Measurements from ENCODE around the gene AIFM2.
A peak's percentile ranks its signal among the peaks of the same experiment; 100 is the strongest.

The AIFM2 gene

DNA sequence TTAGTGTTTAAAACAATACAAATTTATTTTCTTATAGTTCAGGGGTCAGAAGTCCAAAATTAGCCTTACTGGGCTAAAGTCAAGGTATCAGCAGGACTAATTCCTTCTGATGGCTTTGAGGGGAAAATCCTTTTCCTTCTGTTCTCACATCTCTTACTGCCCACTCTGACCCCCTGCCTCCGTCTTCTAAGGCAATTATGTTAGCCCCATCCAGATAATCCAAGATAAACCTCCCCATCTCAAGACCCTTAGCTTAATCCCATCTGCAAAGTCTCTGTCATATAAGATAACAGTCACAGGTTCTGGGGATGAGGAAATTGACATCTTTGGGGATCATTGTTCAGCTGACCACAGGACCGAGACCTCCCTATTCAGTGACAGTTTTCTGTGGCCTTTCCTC, 57.7 kb downstream of the AIFM2 start:
- H3K27me3 ChIP-seq (ENCODE audit: control insufficient read depth in 1 of 2, insufficient read depth in 1 of 2, low read length in 2 of 2): no peaks in the 10 kb centered on the region
- no peak overlapping the region for H3K27ac ChIP-seq (ENCODE audit: low read length, poor library complexity, severe bottlenecking)
- no peak overlapping the region for H3K4ac ChIP-seq (ENCODE audit: low read depth in 1 of 2, low read length in 2 of 2)
- H3K9ac ChIP-seq (ENCODE audit: low read length): no peak overlapping the region
- no peak overlapping the region for H2BK12ac ChIP-seq (ENCODE audit: low read length in 2 of 2)
- H3K79me1 ChIP-seq (replicated peaks; ENCODE audit: low read length, poor library complexity, severe bottlenecking): peaks cover 13% of the 10 kb centered on the region
- no peak overlapping the region for H4K8ac ChIP-seq (ENCODE audit: low read length)
- H2AK5ac ChIP-seq (ENCODE audit: low read length, severe bottlenecking): no peak overlapping the region
- peaks cover 8% of the 10 kb centered on the region for H3K4me1 ChIP-seq (ENCODE audit: control insufficient read depth, insufficient read depth, low read depth, low read length)
- WGBS: 100% methylated on average over 2 of the region's 2 CpGs
- no peak overlapping the region for H4K91ac ChIP-seq (ENCODE audit: low read length)
- H3K4me3 ChIP-seq (ENCODE audit: insufficient read depth in 1 of 2, low read depth in 1 of 2, low read length in 2 of 2): no peak overlapping the region
- H3K14ac ChIP-seq (ENCODE audit: low read length in 2 of 2): no peak overlapping the region
- DNase-seq: no peak
- no peak overlapping the region for H2BK15ac ChIP-seq (ENCODE audit: low read depth, poor library complexity, severe bottlenecking)
- H2BK5ac ChIP-seq (ENCODE audit: low read depth, low read length, poor library complexity, severe bottlenecking): no peak overlapping the region
- no peak overlapping the region for H3K4me2 ChIP-seq (ENCODE audit: low read length, poor library complexity, severe bottlenecking)
- peaks cover 0 to 16% of the 10 kb centered on the region in 2 experiments for H3K36me3 ChIP-seq (ENCODE audit: control insufficient read depth in 1 of 2, insufficient read depth in 2 of 2, low read depth in 1 of 2, low read length in 2 of 2)
- no peak overlapping the region for H2AFZ ChIP-seq (ENCODE audit: low read depth, low read length)
- no peak overlapping the region for H2BK120ac ChIP-seq (ENCODE audit: low read depth, low read length)
- H3K23ac ChIP-seq (ENCODE audit: low read length in 2 of 2): no peak overlapping the region
- H3K18ac ChIP-seq (ENCODE audit: low read depth in 1 of 2, low read length in 2 of 2): no peak overlapping the region
- H3K9me3 ChIP-seq (ENCODE audit: control insufficient read depth, low read length): no peaks in the 10 kb centered on the region

DNA sequence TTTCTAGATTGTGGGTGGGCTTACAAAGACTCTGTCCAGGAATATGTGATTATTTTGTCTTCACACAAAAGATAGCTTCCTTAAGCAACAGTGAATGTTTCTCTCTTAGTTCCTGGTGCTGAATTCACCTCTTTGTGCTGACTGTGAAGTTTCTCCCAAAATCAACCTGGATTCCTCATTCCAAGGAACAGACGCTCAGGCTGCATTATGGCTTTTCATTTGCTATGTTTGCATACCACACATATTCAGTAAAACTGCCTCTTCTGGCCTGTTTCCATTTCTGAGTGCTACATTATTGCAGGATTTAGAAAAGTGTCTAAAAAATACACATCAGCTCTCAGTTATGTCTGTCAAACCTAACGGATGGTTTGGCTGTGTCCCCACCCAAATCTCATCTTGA, 58.5 kb downstream of the AIFM2 start:
- H2AFZ ChIP-seq (ENCODE audit: low read depth, low read length): no peak overlapping the region
- no peak overlapping the region for H4K91ac ChIP-seq (ENCODE audit: low read length)
- no peak overlapping the region for H3K4me2 ChIP-seq (ENCODE audit: low read length, poor library complexity, severe bottlenecking)
- no peak overlapping the region for H2BK5ac ChIP-seq (ENCODE audit: low read depth, low read length, poor library complexity, severe bottlenecking)
- DNase-seq: no peak
- H3K79me1 ChIP-seq (replicated peaks; ENCODE audit: low read length, poor library complexity, severe bottlenecking): peaks cover 15% of the 10 kb centered on the region
- H2AK5ac ChIP-seq (ENCODE audit: low read length, severe bottlenecking): no peak overlapping the region
- no peak overlapping the region for H3K23ac ChIP-seq (ENCODE audit: low read length in 2 of 2)
- H4K8ac ChIP-seq (ENCODE audit: low read length): no peak overlapping the region
- H3K14ac ChIP-seq (ENCODE audit: low read length in 2 of 2): no peak overlapping the region
- H3K9me3 ChIP-seq (ENCODE audit: control insufficient read depth, low read length): no peaks in the 10 kb centered on the region
- no peak overlapping the region for H3K4ac ChIP-seq (ENCODE audit: low read depth in 1 of 2, low read length in 2 of 2)
- peaks cover 8% of the 10 kb centered on the region for H3K4me1 ChIP-seq (ENCODE audit: control insufficient read depth, insufficient read depth, low read depth, low read length)
- H3K36me3 ChIP-seq (ENCODE audit: control insufficient read depth in 1 of 2, insufficient read depth in 2 of 2, low read depth in 1 of 2, low read length in 2 of 2): peaks cover 0 to 16% of the 10 kb centered on the region in 2 experiments
- WGBS: 100% methylated on average over 1 of the region's 2 CpGs
- H3K18ac ChIP-seq (ENCODE audit: low read depth in 1 of 2, low read length in 2 of 2): no peak overlapping the region
- no peak overlapping the region for H2BK12ac ChIP-seq (ENCODE audit: low read length in 2 of 2)
- H2BK120ac ChIP-seq (ENCODE audit: low read depth, low read length): no peak overlapping the region
- H3K4me3 ChIP-seq (ENCODE audit: insufficient read depth in 1 of 2, low read depth in 1 of 2, low read length in 2 of 2): no peak overlapping the region
- H3K9ac ChIP-seq (ENCODE audit: low read length): no peak overlapping the region
- no peaks in the 10 kb centered on the region for H3K27me3 ChIP-seq (ENCODE audit: control insufficient read depth in 1 of 2, insufficient read depth in 1 of 2, low read length in 2 of 2)
- peak overlapping the region; percentile 19 for H3K27ac ChIP-seq (ENCODE audit: low read length, poor library complexity, severe bottlenecking)
- H2BK15ac ChIP-seq (ENCODE audit: low read depth, poor library complexity, severe bottlenecking): no peak overlapping the region

DNA sequence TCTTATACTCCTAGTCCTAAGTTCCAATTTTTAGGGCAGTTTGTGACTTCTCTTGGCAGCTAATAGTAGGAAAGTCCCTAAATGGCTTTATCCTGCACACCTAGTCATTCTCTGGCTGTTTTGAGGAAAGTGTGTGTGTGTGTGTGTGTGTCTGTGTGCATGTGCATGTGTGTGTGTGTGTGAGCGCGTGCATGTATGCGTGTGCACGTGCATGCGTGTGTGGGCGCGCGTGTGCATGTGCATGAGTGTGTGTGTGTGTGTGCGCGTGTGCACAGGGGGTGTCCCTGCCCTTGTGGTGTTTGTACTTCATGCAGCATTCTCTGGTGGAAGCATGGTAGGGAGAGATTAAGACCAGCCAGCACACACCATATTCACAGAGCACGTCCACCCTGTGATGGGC, 61.8 kb downstream of the AIFM2 start:
- H3K4me3 ChIP-seq (ENCODE audit: insufficient read depth in 1 of 2, low read depth in 1 of 2, low read length in 2 of 2): no peak overlapping the region
- H3K4me2 ChIP-seq (ENCODE audit: low read length, poor library complexity, severe bottlenecking): no peak overlapping the region
- no peak overlapping the region for H3K9ac ChIP-seq (ENCODE audit: low read length)
- H4K91ac ChIP-seq (ENCODE audit: low read length): no peak overlapping the region
- H2AFZ ChIP-seq (ENCODE audit: low read depth, low read length): no peak overlapping the region
- H4K8ac ChIP-seq (ENCODE audit: low read length): no peak overlapping the region
- no peak overlapping the region for H3K27ac ChIP-seq (ENCODE audit: low read length, poor library complexity, severe bottlenecking)
- no peak overlapping the region for H3K18ac ChIP-seq (ENCODE audit: low read depth in 1 of 2, low read length in 2 of 2)
- H3K79me1 ChIP-seq (replicated peaks; ENCODE audit: low read length, poor library complexity, severe bottlenecking): peaks cover 26% of the 10 kb centered on the region
- H3K4ac ChIP-seq (ENCODE audit: low read depth in 1 of 2, low read length in 2 of 2): no peak overlapping the region
- H2BK5ac ChIP-seq (ENCODE audit: low read depth, low read length, poor library complexity, severe bottlenecking): no peak overlapping the region
- H3K27me3 ChIP-seq (ENCODE audit: control insufficient read depth in 1 of 2, insufficient read depth in 1 of 2, low read length in 2 of 2): no peaks in the 10 kb centered on the region
- H2BK12ac ChIP-seq (ENCODE audit: low read length in 2 of 2): no peak overlapping the region
- H2BK15ac ChIP-seq (ENCODE audit: low read depth, poor library complexity, severe bottlenecking): no peak overlapping the region
- peaks cover 0 to 8% of the 10 kb centered on the region in 2 experiments for H3K36me3 ChIP-seq (ENCODE audit: control insufficient read depth in 1 of 2, insufficient read depth in 2 of 2, low read depth in 1 of 2, low read length in 2 of 2)
- WGBS: 99% methylated on average over 9 of the region's 11 CpGs
- peak overlapping the region in 1 of 2 experiments; percentile 14 for H3K23ac ChIP-seq (ENCODE audit: low read length in 2 of 2)
- H2AK5ac ChIP-seq (ENCODE audit: low read length, severe bottlenecking): no peak overlapping the region
- H3K9me3 ChIP-seq (ENCODE audit: control insufficient read depth, low read length): no peaks in the 10 kb centered on the region
- H2BK120ac ChIP-seq (ENCODE audit: low read depth, low read length): no peak overlapping the region
- peaks cover 2% of the 10 kb centered on the region for H3K4me1 ChIP-seq (ENCODE audit: control insufficient read depth, insufficient read depth, low read depth, low read length)
- peak overlapping the region in 1 of 2 experiments; percentile 95 for H3K14ac ChIP-seq (ENCODE audit: low read length in 2 of 2)
- no peak for DNase-seq

DNA sequence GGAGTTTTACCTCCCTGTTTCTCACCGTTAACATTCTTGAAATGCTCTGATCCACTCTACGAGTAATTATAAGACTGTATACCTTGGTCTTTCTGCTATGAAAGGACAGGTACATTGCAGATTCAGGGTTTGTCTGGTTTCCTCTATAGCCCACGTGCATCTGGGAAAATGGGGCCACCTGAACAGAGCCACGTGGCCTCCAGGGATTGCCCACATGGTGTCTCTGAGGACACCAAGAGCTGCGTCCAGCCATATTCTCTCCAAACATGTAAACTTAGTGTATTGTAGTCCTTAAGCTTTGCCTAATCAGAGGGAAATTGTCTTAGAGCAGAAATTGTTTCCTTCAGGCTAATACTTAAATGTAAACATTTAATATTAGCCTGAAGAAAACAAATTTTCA, 63.3 kb downstream of the AIFM2 start:
- Histone ChIP-seq H3K9ac (ENCODE audit: low read length) (no peak overlapping the region), H3K23ac (ENCODE audit: low read length in 2 of 2) (no peak overlapping the region), H3K79me1 (replicated peaks; ENCODE audit: low read length, poor library complexity, severe bottlenecking) (peaks cover 24% of the 10 kb centered on the region), H2BK15ac (ENCODE audit: low read depth, poor library complexity, severe bottlenecking) (no peak overlapping the region), H3K4me1 (ENCODE audit: control insufficient read depth, insufficient read depth, low read depth, low read length) (peaks cover 2% of the 10 kb centered on the region), H3K36me3 (ENCODE audit: control insufficient read depth in 1 of 2, insufficient read depth in 2 of 2, low read depth in 1 of 2, low read length in 2 of 2) (peaks cover 0 to 2% of the 10 kb centered on the region in 2 experiments), H2BK120ac (ENCODE audit: low read depth, low read length) (no peak overlapping the region), H3K4ac (ENCODE audit: low read depth in 1 of 2, low read length in 2 of 2) (no peak overlapping the region), H3K9me3 (ENCODE audit: control insufficient read depth, low read length) (no peaks in the 10 kb centered on the region), H4K91ac (ENCODE audit: low read length) (no peak overlapping the region), H3K4me2 (ENCODE audit: low read length, poor library complexity, severe bottlenecking) (no peak overlapping the region), H2BK5ac (ENCODE audit: low read depth, low read length, poor library complexity, severe bottlenecking) (no peak overlapping the region), H3K27me3 (ENCODE audit: control insufficient read depth in 1 of 2, insufficient read depth in 1 of 2, low read length in 2 of 2) (no peaks in the 10 kb centered on the region), H3K18ac (ENCODE audit: low read depth in 1 of 2, low read length in 2 of 2) (no peak overlapping the region), H2AK5ac (ENCODE audit: low read length, severe bottlenecking) (no peak overlapping the region), H2AFZ (ENCODE audit: low read depth, low read length) (no peak overlapping the region), H3K14ac (ENCODE audit: low read length in 2 of 2) (no peak overlapping the region), H4K8ac (ENCODE audit: low read length) (no peak overlapping the region), H3K27ac (ENCODE audit: low read length, poor library complexity, severe bottlenecking) (no peak overlapping the region), H2BK12ac (ENCODE audit: low read length in 2 of 2) (no peak overlapping the region), H3K4me3 (ENCODE audit: insufficient read depth in 1 of 2, low read depth in 1 of 2, low read length in 2 of 2) (no peak overlapping the region)
- DNase-seq: no peak
- 84% methylated on average over 4 of the region's 5 CpGs for WGBS

All from mesenchymal stem cell (in vitro differentiated cells and primary cell).